CD4-positive, alpha-beta T cell treated with Interleukin-21 for 1 hour (primary cell): ENCODE measurements around the gene CETN3.

Source experiments
- DNase-seq: peaks from one replicate; pipeline ENCODE4 v3.0.0-alpha.2; 2020

The CETN3 gene

DNA sequence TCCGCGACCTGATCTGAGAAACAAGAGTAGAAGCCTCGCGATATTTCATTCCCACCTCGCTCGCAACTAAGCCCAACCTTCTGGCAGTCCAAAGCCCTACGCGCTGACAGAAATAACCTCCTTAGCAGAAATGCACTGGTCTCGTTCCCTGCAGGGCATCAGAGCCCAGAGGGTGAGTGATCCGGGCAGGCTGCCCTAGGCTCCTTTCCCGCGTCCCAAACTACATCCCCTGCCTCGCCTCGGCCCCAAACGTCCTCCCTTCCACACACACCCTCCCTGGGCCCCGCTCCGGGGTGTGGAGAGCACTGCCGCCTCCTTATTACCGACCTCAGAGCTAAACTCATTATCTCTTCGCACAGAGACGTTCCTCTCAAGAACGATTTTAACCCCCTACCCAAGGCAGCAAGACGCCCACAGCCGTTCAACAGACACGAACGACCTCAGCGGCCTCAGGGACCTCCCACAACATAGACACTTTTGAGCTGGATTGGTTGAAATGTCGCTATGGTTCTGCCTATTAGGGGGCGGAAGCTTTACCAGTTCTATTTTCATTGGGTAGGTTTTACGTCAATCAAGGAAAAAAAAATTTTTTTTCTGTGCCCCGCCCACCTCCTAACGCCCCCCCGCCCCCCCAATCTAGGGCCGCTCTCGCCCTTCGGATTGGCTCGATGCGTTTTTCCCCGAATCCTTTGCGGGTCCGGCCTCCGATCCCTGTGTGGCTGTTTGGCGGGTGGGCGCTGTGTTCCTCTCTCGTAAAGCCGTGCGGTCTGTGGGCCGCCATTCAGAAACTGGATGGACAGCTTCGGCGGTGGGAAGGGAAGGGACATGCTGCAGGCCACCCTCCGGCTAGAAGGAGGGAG, at the start of gene CETN3:
CETN3 (minus strand) TSS at position 439 of the 860 bp plus-strand sequence; CDS start at position 344, 95 bp downstream.
- peak; percentile 95 for DNase-seq

DNA sequence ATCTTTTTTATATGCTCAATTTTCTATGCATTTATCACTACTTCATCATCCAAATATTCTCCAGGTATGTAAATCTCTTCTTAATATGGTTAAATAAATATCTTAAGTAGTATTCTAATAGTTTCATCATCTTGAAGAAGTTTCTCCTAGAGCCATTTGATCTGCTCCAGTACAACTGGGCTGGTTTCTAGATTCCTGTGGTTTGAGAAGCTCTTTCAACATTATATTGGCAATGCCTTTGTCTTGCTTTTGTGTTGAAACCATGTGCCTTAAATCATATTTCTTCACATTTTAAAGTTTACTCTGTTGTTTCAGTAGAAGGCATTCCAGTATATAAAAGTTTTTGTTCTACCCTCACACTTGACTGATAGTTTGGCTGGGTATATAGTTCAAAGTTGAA, 37.4 kb upstream of the CETN3 start:
- no peak for DNase-seq

DNA sequence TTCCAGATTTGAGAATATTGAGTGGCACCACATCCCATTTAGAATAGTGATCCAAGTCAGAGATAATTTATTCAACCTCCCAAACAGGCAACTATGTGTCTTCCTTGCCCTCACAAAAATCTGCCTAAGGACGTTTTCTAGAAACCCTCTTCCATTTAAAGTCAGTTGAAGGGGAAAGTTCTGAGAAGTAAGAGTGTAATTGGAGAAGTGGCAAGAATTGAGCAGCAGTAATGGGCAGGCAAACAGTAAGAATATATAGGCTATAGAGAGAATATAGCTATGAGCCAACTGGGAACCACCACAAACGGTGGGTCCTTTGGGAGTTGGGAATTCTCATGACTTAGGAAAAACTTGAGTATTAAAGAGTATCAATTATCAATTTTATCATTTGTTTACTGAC, 31.1 kb upstream of the CETN3 start:
- no peak for DNase-seq

DNA sequence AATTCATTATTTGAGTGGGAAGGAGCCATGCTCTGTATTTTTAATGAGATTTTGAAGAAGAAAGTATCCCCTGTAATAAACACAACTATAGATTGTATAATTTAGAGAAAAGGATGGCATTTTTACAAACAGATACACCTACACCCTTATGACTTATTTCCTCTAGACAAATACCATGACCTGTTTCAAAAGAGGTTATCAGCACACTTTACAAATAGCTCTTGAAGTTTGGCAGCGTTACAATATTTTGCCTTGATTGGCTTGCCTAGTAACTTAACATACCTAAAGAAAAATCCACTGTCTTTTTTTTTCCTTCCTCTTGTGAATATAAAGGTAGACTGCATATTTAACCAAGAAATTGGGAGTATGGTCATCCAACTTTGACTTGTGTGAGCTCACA, 28.5 kb upstream of the CETN3 start:
- no peak for DNase-seq

DNA sequence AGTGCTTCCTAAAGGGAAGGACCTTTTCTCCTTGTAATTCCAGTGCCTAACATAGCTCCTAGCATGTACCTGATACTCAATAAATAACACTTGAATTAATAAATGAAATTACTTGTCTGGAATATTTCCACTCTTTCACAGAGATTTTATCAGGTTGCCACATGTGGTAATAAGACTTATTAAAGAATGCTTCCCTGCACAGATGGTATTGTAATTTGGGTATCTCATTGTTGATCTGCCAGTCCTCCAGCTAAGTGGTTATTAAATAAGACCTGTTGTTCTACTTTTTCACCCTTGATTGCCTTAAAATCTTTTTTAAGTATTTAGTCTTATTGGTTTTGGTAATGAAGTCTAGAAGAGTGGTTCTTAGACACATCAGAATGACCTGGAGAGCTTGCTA, 28.1 kb upstream of the CETN3 start:
- DNase-seq, result no peak

DNA sequence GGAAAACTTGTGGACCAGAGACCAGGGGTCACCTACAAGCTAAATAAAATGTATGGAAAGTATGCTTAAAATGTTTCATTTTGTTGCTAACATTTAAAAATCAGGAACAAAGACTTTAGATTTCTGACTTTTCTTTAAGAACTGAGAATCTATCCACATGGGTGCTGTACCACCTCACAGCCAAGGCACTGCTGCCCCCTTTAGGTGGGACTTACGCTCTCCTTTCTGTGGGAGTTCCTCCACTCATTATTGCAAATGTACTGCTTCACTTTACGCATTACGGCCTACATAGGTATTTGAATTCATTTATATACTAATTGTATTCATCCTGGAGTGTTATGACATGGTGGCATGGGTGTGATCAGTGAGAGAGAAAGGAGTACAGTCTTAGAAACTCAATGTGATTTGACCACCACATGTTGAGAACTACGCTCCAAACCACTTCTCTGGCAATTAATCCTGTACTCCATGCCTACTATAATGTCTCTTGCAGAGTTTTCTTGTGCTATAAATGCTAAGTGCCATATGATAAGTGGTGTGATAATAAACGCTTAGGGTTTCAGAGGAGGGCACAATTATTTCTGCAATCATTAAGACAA, 24.7 kb upstream of the CETN3 start:
- DNase-seq, result peak; percentile 44

DNA sequence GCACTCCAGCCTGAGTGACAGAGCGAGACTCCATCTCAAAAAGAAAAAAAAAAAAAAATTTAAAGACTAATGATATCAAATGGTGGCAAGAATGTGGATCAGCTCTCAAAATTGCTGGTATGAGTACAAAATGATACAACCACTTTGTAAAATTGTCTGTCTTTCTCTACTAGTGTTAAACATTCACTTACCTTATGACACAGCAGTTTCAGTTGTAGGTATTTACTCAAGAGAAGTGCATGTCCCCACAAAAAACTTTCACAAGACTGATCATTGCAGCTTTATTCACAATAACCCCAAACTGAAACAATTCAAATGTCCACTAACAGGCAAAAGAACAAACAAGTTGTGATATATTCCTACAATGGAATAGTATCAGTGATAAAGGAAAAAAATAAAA, 14.7 kb upstream of the CETN3 start:
- no peak for DNase-seq

DNA sequence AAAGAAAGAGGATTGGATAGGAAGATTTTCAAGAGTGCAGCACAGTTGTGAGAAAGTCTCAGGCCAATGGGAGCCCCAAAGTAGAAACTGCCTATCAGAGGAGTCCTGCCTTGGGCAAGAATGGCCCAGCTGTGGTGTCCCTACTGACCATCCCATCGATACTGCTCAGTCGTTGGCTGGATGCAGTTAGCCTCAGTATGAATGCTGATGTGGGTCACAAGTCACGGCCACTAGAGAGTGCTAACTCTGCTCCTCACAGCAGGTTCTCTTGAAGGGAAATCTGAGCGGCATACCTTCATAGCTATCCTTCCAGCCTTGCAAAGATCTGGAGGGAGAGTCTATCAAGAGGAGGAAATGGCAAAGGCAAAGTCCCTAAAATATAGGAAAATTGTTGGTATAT, 11.6 kb upstream of the CETN3 start:
- no peak for DNase-seq

DNA sequence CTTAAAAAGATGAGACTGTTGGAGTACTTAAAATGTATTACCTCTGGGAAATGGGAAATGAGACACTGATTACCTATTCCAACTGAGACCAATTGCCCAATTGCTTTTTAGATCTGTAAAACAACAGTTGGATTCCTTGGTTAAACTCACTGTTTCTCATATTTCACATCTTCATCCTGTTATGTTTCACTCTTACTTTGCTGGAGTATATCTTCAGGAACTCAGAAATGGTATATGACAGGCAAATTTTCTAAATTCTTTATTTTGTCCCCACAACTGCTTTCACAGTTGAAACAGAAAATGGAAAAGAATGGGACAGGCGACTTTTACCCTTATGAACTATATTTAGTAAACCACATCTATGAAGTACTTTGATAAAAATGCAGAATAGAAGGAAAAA, 8.7 kb upstream of the CETN3 start:
- no peak for DNase-seq

DNA sequence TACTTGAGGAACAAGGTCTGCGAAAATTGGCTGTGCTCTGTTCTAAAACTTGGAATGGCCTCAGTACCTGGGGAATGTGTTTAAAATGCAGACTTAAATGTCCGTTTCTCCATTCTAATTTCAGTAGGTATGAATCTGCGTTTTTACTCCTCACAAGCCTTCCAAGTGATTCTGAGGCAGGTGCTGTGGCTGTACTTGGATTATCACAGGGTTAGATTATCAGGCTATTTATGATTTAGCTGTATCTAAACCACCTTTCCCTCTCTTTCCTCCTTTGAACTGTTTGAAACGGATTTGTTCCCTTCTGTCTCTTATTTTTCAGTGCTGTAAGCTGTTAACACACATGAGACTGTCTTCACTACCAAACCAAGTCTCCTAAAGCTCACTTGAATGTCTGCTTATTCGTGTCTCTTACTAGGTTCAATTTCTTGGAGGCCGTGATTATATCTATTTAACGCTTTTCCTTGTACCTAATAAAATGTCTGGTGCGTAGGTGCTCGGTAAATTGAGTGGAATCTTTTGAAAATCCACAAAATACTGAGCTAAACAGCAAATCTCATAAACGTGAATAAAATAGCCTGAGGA, 714 bp upstream of the CETN3 start:
- DNase-seq, result no peak

DNA sequence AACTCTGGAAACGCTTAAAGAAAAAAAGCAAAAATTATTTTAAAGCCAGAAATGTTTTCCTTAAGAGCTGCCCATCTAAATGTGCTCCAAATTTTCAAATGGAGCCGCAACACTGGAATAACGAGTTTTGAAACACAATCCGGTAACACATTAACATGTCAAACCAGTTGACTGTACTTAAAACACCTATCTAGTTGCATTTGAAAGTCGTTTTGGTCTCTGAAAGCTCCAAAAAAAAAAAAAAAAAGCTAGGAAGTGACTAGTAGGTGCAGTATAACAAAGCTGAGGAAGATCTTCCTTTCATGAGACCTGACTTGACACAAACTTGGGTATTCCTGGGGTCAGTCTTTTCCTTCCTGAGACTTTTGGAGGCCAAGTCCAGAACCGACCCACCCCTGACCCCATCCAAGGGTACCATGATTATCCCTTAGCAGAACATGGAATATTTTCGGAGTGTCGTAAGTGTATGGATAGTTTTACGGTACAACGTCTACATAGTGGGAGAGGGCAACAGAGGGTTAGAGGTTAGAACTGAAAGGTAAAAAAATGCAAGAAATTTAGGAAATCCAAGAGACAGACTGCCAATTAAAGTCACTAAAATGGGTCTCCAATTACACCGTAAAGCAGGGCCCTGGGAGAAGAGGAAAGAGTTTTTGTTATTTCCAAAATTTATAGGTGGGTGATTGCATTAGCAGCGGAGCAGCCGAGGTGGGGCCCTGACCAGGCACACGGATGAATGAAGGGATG, 812 bp downstream of the CETN3 start:
- no peak for DNase-seq

DNA sequence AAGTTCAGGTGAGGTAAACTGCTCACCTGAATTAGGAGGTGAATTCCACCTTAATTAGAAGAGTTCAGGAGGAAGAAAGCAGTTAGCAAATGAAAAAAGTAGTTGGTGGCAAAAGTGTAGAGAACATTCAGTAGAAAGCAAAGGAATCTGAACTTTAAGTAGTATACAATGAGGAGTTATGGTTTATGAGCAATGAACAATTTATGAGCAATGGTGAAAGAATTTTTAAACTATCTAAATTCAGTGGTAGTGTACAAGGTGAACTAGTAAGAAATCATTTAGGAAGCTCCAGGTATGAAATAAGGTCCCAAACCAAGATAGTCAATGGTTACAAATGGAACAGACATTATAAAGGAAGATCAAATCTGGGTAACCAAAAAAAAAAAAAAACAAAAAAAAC, 3.1 kb downstream of the CETN3 start:
- DNase-seq, result no peak

DNA sequence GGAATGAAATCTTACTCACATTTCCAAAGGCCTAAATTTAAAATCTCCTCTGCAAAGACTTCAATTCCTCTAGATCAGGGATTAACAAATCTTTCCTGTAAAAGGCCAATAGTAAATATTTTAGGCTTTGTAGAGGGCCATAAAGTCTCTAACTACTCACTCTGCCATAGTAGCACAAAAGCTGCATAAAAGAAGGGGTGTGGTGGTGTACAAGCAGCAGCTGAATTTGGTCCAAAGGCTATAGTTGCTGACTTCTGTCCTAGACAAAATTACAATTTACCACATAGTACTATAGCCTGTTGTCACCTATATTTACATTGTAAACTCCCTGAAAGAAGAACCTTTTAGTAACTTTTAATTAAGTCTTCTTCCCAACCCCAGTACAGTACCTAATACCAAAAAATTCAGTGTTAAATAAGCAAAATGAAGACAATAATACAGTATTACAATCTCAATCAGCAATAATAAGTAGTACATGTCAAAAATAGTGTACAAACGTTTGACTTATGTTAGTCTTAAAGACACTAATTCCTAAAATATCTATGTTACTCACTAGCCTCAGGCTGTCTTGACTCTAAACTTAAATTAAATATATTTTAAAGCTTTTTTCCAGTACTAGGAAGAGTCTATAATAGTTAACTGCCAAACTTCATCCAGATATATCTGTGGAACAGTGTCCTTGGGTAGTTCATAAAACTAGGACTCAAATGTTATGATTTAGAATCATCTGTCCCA, 6.9 kb downstream of the CETN3 start:
- no peak for DNase-seq

DNA sequence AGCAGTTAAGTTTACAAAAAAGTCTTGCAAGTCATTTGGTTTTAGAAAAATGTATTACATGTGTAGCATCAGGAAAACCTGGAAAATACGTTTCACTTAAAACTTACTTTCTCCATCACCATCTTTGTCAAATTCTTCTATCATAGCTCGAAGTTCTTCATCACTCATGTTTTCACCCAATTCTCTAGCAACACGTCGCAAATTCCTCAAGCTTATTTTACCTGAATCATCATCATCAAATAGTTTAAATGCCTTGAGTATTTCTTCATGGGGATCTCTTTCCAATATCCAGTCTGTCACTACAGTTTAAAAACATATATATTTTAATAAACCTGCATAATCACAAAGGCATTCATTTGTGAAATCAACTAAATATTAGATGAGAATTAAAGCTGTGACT, 10.3 kb downstream of the CETN3 start:
- no peak for DNase-seq

DNA sequence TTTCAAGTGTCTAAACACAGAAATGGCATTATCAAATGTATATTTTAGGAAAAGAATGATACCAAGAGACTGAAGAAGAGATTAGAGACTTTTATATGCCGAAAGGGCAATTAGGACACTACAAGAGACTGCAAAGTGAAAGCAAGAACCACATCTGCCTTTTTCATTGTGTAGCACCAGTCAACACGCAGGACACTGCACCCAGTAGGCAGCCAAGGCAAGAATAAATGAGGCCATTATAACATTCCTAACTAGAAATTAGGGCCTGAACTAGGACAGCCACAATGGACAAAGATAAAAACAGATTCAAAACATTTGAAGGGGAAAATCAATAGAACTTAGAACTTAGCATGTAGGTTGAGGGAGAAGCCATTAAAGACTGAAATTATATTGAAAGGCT, 10.8 kb downstream of the CETN3 start:
- no peak for DNase-seq

DNA sequence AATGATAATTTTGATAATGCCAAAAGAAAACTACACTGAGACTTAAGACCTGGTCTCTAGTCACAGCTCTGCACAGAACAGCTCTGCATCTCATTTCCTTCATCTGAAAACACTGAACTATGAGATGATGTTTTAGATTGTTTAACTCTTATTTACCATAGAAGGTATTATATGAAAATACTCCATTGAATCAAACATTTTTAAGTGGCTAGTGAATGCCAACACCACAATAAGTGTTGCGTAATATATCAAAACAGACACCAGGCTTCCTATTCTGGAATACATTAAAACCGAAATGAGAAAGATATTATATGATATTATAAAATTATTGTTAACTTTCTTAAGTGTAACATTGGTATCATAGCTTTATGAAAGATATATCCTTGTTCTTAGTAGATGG, 14.6 kb downstream of the CETN3 start:
- DNase-seq, result no peak

DNA sequence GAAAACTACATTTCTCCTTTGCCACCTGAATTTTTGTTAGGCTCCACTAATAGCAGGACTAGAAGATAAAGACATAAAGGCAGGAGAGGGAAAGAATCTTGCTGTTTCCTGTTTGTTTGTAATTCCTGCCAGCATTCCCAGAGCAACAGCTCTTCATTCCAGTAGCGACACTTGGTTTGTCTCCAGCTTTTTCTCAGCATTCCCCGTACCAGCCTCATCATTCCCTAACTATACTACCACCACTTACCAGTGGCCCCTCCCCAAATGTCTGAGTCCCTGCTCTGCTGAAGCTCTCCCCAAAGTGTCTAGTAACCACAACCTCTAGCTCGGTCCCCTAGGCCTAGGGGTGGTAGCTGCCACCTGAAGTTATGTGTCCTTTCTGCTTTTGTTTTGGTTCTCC, 18.6 kb downstream of the CETN3 start:
- DNase-seq, result no peak

DNA sequence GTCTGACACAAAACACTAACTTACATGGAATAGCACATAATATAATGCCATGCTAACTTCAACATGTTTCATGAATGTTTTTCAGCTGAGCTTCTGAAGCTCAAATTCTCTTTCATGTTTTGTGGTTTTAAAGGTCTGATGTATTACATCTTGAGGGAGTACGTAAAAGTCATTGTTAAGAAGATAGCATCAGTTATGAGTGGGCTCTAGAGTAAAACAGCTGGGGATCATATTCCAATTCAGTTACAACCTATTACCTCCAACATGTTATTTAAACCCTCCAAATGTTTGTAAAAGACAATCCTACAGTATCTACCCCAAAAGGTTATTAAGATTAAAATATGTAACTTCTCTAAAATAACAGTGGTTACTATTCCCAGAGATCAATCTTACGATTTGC, 19.2 kb downstream of the CETN3 start:
- no peak for DNase-seq

DNA sequence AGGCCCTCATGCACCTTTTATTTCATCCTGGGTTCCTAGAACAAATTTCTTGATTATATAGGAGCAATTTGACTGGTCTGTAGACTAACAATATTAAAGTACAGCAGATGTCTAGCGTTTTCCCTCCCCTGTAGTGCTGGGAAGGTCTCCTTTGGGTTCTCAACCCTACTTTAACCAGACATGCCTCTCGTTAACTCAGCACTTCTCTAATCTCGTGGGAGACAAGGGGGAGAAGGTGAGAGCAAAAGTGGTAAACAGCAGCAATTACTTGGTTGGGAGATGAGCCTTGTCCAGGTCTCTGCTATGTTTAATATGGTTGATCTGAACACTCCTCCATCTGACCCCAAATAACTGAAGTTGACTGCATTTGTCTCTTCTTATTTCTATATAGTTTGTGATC, 22.0 kb downstream of the CETN3 start:
- DNase-seq, result no peak

DNA sequence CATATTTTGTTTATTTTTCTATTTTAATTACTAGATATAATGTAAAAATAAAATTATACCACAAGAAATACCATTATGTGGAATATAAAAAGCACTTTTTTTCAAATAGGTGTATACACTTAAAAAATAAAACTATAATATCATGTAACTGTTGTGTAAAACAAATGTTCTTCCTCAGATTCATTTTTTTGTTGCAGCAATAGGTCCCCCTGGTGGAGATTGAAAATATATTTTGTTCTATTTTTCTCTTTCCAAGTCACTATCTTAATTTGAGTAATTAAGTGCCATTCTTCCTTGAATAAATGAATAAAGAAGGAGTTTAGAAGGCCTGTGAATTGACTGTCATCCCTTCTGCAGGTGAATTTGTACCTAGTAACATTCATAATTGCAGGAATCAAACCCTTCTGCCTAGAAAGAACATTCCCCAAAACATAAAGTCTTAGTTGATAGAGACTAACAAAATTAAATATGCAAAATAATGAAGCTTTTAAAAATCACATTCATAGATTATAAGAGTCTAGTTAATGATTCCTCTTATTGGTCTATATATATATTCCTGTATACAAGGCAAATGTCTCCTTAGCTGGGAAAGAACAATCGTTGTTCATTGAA, 23.4 kb downstream of the CETN3 start:
- peak; percentile 8 for DNase-seq

DNA sequence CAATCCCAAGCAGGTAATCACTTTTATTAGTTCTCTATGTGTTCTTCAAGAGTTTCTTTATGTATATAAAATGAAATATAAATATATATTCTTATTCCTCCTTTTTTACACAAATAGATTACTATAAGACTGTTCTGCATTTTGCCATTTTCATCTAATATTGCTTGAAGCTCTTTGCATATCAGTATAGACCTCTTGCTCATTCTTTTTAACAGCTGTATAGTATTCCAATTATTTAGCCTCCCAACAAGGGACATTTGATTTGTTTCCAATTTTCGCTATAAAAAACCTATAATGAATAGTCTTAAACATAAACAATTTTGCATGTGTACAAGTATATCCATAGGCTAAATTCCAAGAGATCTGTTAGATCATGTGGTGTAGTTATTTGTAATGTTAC, 25.2 kb downstream of the CETN3 start:
- DNase-seq, result no peak

DNA sequence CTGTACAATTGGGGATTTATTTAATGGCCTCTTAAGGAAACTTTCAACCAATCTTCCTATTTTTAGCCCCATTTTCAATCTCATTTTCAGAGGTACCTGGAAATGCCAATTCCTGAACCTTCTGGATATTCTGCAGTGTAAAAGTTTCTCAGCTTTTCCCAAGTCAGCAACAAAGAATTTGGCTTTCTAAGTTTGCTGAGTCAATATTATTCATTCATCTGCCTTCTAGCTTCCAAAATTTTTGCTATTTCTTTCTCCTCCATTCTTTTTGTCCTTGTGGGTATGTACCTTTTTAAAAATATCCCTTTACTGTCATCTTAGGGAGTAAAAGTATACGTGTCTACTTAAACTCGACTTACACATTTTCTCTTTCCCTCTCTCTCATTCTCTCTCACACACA, 25.7 kb downstream of the CETN3 start:
- DNase-seq, result no peak
